ENCODE results near the gene ZMYND8. TPM values are rescaled to one million over a fixed set of nuclear protein-coding genes. Genes with fewer than 3 reads are reported as not detected.

The ZMYND8 gene
- total RNA-seq, 2 experiments from 2014 or later: 33.0 to 34.3 TPM

DNA sequence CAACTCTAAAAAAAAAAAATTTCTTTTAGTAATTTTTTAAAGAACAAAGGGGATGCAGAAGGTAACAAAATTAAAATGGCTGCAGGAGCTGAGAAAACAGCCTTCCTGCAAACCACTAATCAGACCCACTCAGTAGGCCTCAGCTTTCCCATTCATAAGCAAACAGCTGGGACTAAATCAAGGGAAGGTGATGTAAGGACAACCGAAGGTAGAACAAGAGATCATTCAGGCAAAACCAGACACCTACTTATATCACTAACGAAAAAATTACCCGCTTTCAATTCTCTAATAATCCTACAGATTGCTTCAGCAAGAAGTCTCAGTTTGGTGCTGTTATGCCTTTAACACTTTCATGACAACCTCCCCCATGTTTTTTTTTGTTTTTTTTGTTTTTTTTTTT lies 124.0 kb downstream of the ZMYND8 start:
- H3K9me3 ChIP-seq (ENCODE audit: control insufficient read depth in 1 of 2, insufficient read depth in 1 of 2, low read length in 2 of 2): no peaks in the 10 kb centered on the region
- Mint-ChIP-seq H3K27ac (no peak overlapping the region), H3K36me3 (ENCODE audit: low read depth) (peaks cover 82% of the 10 kb centered on the region), H3K4me1 (ENCODE audit: low read depth) (no peaks in the 10 kb centered on the region), H3K4me3 (no peak overlapping the region), H3K9me3 (no peaks in the 10 kb centered on the region), H3K27me3 (no peaks in the 10 kb centered on the region)
- H3K4me3 ChIP-seq (ENCODE audit: low read length): no peak overlapping the region
- DNase-seq (no peak), ATAC-seq (ENCODE audit: poor library complexity) (no peak)
- CTCF ChIA-PET: no interaction called here
- TF ChIP-seq, protein P1, sequence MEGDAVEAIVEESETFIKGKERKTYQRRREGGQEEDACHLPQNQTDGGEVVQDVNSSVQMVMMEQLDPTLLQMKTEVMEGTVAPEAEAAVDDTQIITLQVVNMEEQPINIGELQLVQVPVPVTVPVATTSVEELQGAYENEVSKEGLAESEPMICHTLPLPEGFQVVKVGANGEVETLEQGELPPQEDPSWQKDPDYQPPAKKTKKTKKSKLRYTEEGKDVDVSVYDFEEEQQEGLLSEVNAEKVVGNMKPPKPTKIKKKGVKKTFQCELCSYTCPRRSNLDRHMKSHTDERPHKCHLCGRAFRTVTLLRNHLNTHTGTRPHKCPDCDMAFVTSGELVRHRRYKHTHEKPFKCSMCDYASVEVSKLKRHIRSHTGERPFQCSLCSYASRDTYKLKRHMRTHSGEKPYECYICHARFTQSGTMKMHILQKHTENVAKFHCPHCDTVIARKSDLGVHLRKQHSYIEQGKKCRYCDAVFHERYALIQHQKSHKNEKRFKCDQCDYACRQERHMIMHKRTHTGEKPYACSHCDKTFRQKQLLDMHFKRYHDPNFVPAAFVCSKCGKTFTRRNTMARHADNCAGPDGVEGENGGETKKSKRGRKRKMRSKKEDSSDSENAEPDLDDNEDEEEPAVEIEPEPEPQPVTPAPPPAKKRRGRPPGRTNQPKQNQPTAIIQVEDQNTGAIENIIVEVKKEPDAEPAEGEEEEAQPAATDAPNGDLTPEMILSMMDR (IDR thresholded peaks at IDR 0.05): no peak
- H3K27me3 ChIP-seq (ENCODE audit: control insufficient read depth in 1 of 2, insufficient read depth in 2 of 2, low read length in 2 of 2): no peaks in the 10 kb centered on the region
- intact Hi-C loops (cut with DNase I, micrococcal nuclease): no loop called here
- H3K36me3 ChIP-seq (ENCODE audit: insufficient read depth, low read length): peaks cover 82% of the 10 kb centered on the region
- H3K27ac ChIP-seq (ENCODE audit: low read depth in 1 of 2, low read length in 2 of 2): no peak overlapping the region
- H3K4me1 ChIP-seq (ENCODE audit: insufficient read depth, low read length): no peaks in the 10 kb centered on the region
- POLR2A ChIA-PET: no interaction called here

DNA sequence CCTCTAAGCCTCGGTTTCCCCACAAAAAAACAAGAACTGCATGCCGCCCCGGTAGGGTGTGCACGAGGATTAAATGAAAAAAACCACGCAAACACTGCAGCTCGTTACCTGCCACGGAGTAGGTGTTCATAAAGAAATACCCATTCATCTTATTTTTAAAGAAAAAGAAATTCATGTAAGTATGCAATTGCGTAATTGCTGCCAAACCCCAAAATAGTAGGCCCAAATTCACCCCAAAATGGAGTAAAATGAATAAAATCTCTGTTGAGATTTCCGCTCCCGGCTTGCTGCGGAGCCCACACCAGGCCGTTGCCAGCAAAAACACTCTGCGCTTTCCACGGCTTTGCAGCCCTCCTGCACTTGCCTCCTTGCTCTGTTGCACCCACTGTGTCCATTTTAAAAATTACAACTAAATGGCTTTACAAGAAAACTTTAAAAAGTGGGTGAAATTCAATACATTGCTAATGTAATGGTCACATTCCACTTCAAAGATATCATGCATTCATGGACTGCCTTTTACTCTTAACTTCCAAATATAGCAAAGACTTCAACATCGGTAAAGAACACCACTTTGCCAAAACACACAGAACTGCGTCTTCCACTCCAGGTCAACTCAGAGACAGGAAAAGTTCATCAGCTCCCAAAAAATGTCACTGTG lies 125.0 kb downstream of the ZMYND8 start:
- H3K4me1 ChIP-seq (ENCODE audit: insufficient read depth, low read length): no peaks in the 10 kb centered on the region
- H3K27me3 Mint-ChIP-seq: no peaks in the 10 kb centered on the region
- peaks cover 89% of the 10 kb centered on the region for H3K36me3 ChIP-seq (ENCODE audit: insufficient read depth, low read length)
- H3K4me3 Mint-ChIP-seq: no peak overlapping the region
- TF ChIP-seq, protein P1 (IDR thresholded peaks at IDR 0.05): no peak
- CTCF ChIA-PET: no interaction called here
- H3K27ac ChIP-seq (ENCODE audit: low read depth in 1 of 2, low read length in 2 of 2): no peak overlapping the region
- H3K36me3 Mint-ChIP-seq (ENCODE audit: low read depth): peaks cover 82% of the 10 kb centered on the region
- no peak overlapping the region for H3K4me3 ChIP-seq (ENCODE audit: low read length)
- no peaks in the 10 kb centered on the region for H3K9me3 Mint-ChIP-seq
- H3K9me3 ChIP-seq (ENCODE audit: control insufficient read depth in 1 of 2, insufficient read depth in 1 of 2, low read length in 2 of 2): no peaks in the 10 kb centered on the region
- intact Hi-C loops (cut with DNase I, micrococcal nuclease): no loop called here
- no peak for ATAC-seq (ENCODE audit: poor library complexity)
- no peak for DNase-seq
- no peaks in the 10 kb centered on the region for H3K4me1 Mint-ChIP-seq (ENCODE audit: low read depth)
- H3K27ac Mint-ChIP-seq: no peak overlapping the region
- POLR2A ChIA-PET: no interaction called here
- H3K27me3 ChIP-seq (ENCODE audit: control insufficient read depth in 1 of 2, insufficient read depth in 2 of 2, low read length in 2 of 2): no peaks in the 10 kb centered on the region

DNA sequence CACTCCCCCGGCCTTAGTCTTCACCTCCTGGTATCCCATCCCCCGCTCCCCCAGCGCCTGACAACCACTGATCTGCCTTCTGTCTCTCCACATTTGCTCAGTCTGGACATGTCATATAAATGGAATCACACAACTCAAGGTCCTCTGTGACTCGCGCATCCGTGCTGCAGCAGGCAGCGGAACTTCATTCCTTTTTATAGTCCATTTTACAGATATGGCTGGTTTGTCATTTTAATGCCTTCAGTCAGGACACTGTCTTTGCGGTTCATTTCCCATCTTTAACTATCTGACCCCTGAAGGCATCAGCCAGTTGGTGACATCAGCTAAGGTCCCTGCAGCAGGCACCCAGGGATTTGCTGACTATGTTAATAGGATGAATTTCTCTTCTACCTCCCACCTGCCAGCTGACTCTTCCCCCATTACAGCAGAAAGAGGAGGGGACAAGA lies 125.7 kb downstream of the ZMYND8 start:
- no peaks in the 10 kb centered on the region for H3K9me3 ChIP-seq (ENCODE audit: control insufficient read depth in 1 of 2, insufficient read depth in 1 of 2, low read length in 2 of 2)
- no peak overlapping the region for H3K4me3 Mint-ChIP-seq
- TF ChIP-seq, protein P1 (IDR thresholded peaks at IDR 0.05): no peak
- intact Hi-C loops (cut with DNase I, micrococcal nuclease): no loop called here
- H3K4me1 Mint-ChIP-seq (ENCODE audit: low read depth): no peaks in the 10 kb centered on the region
- H3K27ac Mint-ChIP-seq: no peak overlapping the region
- ATAC-seq (ENCODE audit: poor library complexity) (no peak), DNase-seq (no peak)
- H3K4me1 ChIP-seq (ENCODE audit: insufficient read depth, low read length): no peaks in the 10 kb centered on the region
- POLR2A ChIA-PET: no interaction called here
- no peaks in the 10 kb centered on the region for H3K27me3 ChIP-seq (ENCODE audit: control insufficient read depth in 1 of 2, insufficient read depth in 2 of 2, low read length in 2 of 2)
- H3K36me3 Mint-ChIP-seq (ENCODE audit: low read depth): peaks cover 82% of the 10 kb centered on the region
- H3K27ac ChIP-seq (ENCODE audit: low read depth in 1 of 2, low read length in 2 of 2): no peak overlapping the region
- CTCF ChIA-PET: no interaction called here
- H3K27me3 Mint-ChIP-seq: no peaks in the 10 kb centered on the region
- no peaks in the 10 kb centered on the region for H3K9me3 Mint-ChIP-seq
- peaks cover 89% of the 10 kb centered on the region for H3K36me3 ChIP-seq (ENCODE audit: insufficient read depth, low read length)
- H3K4me3 ChIP-seq (ENCODE audit: low read length): no peak overlapping the region
